ENCODE data around the gene G6PC2.

The G6PC2 gene

GRCh38 chr2:168889635-168890005, 11.5 kb upstream of the G6PC2 start:
- no peak for TF ChIP-seq EZH2phosphoT487 (IDR thresholded peaks at IDR 0.05; ENCODE audit: borderline replicate concordance)
- TF ChIP-seq, protein P1, sequence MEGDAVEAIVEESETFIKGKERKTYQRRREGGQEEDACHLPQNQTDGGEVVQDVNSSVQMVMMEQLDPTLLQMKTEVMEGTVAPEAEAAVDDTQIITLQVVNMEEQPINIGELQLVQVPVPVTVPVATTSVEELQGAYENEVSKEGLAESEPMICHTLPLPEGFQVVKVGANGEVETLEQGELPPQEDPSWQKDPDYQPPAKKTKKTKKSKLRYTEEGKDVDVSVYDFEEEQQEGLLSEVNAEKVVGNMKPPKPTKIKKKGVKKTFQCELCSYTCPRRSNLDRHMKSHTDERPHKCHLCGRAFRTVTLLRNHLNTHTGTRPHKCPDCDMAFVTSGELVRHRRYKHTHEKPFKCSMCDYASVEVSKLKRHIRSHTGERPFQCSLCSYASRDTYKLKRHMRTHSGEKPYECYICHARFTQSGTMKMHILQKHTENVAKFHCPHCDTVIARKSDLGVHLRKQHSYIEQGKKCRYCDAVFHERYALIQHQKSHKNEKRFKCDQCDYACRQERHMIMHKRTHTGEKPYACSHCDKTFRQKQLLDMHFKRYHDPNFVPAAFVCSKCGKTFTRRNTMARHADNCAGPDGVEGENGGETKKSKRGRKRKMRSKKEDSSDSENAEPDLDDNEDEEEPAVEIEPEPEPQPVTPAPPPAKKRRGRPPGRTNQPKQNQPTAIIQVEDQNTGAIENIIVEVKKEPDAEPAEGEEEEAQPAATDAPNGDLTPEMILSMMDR (conservative IDR thresholded peaks at IDR 0.05; ENCODE audit: low read length): no peak
- peaks cover 45% of the 10 kb centered on the region for H3K79me2 ChIP-seq (ENCODE audit: insufficient read depth, low read length)
- H3F3A ChIP-seq (ENCODE audit: low read depth): no peaks in the 10 kb centered on the region
- no peaks in the 10 kb centered on the region for H3K9me3 ChIP-seq (ENCODE audit: insufficient read depth, low read depth, low read length)
- no peaks in the 10 kb centered on the region for H3K27me3 ChIP-seq (ENCODE audit: insufficient read depth, low read length, poor library complexity, severe bottlenecking)
- peak overlapping the region; percentile 96 for H3K4me2 ChIP-seq (ENCODE audit: low read depth, low read length, poor library complexity, severe bottlenecking)
- H2AFZ ChIP-seq (ENCODE audit: low read length): peak overlapping the region; percentile 86
- H3K36me3 ChIP-seq (ENCODE audit: insufficient read depth, low read length): no peaks in the 10 kb centered on the region
- H3K9ac ChIP-seq (ENCODE audit: low read depth, low read length, poor library complexity, severe bottlenecking): peak overlapping the region; percentile 92
- no peaks in the 10 kb centered on the region for H3K9me2 ChIP-seq (replicated peaks; ENCODE audit: low read depth, low read length)
- no peaks in the 10 kb centered on the region for H4K20me1 ChIP-seq (ENCODE audit: insufficient read depth, low read length, poor library complexity, severe bottlenecking)
- H3K4me3 ChIP-seq (ENCODE audit: low read length, poor library complexity, severe bottlenecking): peak overlapping the region; percentile 94
- H3K4me1 ChIP-seq (ENCODE audit: insufficient read depth, low read length, poor library complexity, severe bottlenecking): peaks cover 28% of the 10 kb centered on the region

DNA sequence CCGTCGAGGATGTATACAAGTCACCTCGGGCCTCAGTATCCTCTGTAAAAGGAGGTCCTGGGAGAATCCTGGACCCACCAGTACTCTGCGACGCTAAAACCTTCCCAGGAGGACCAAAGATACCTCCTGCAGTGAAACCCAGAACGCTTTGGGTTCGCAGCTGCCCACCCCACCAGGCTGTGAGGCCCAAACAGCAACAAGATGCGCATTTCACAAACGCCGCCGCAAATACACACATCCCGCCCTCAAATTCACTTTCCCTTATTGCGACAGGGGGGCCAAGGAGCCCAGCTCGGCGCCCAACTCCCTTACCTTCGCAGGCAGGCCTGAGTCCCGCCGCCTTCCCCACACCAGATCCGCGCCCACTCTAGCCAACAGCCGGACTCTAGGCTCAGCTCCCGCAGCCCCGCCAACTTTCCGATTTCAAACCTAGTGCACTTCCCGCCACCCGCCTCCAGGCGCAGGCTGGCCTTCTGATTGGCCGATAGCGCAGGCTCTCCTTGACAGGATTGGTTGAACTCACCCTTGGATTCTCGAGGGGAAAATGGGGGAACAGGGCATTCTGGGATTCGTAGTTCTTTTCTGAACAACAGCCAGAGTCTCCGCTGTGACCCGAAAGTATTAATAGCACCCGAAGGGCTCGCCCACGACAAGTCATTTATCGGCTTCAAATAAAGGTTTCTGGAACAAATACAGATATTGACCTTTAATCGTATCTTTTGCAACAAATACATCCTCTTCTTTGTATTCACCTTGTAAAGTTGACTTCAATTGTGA, 10.9 kb upstream of the G6PC2 start, which contains the start of gene SPC25:
SPC25 (minus strand) TSS at position 425 of the 777 bp plus-strand sequence. CDS start 911 bp downstream, outside the sequence.
- H3K4me1 ChIP-seq (ENCODE audit: insufficient read depth, low read length, poor library complexity, severe bottlenecking): peaks cover 23% of the 10 kb centered on the region
- no peaks in the 10 kb centered on the region for H3K9me3 ChIP-seq (ENCODE audit: insufficient read depth, low read depth, low read length)
- peaks cover 39% of the 10 kb centered on the region for H3K79me2 ChIP-seq (ENCODE audit: insufficient read depth, low read length)
- TF ChIP-seq, protein P1 (conservative IDR thresholded peaks at IDR 0.05; ENCODE audit: low read length): no peak
- no peak for TF ChIP-seq EZH2phosphoT487 (IDR thresholded peaks at IDR 0.05; ENCODE audit: borderline replicate concordance)
- no peaks in the 10 kb centered on the region for H3K27me3 ChIP-seq (ENCODE audit: insufficient read depth, low read length, poor library complexity, severe bottlenecking)
- peak within 1 kb of the TSS; percentile 92 for H3K9ac ChIP-seq (ENCODE audit: low read depth, low read length, poor library complexity, severe bottlenecking)
- H3K4me3 ChIP-seq (ENCODE audit: low read length, poor library complexity, severe bottlenecking): peak within 1 kb of the TSS; percentile 94
- H3K36me3 ChIP-seq (ENCODE audit: insufficient read depth, low read length): no peaks in the 10 kb centered on the region
- no peaks in the 10 kb centered on the region for H3F3A ChIP-seq (ENCODE audit: low read depth)
- H4K20me1 ChIP-seq (ENCODE audit: insufficient read depth, low read length, poor library complexity, severe bottlenecking): no peaks in the 10 kb centered on the region
- H3K9me2 ChIP-seq (replicated peaks; ENCODE audit: low read depth, low read length): no peaks in the 10 kb centered on the region
- H2AFZ ChIP-seq (ENCODE audit: low read length): peak within 1 kb of the TSS; percentile 86
- H3K4me2 ChIP-seq (ENCODE audit: low read depth, low read length, poor library complexity, severe bottlenecking): peak within 1 kb of the TSS; percentile 96

DNA sequence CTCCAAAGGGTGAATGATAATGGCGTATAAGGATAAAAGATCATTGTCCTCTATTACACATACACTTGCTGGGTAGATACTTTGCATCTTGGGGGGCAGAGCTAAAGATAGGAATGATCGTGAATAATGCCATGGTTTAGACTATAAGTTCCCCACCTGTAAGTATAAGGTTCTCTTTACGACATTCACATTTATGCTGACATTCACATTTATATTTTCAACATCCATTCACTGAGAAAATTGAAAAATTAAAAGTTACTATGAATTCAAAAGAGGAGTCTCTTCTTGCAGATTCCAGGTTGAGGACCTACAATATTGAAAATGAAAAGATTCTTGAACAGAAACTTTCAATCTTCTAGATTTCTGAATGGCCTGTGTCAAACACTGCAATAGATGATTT, 8.8 kb upstream of the G6PC2 start:
- no peak overlapping the region for H3K4me3 ChIP-seq (ENCODE audit: low read length, poor library complexity, severe bottlenecking)
- H3F3A ChIP-seq (ENCODE audit: low read depth): no peaks in the 10 kb centered on the region
- no peaks in the 10 kb centered on the region for H3K36me3 ChIP-seq (ENCODE audit: insufficient read depth, low read length)
- H3K27me3 ChIP-seq (ENCODE audit: insufficient read depth, low read length, poor library complexity, severe bottlenecking): no peaks in the 10 kb centered on the region
- no peak overlapping the region for H3K4me2 ChIP-seq (ENCODE audit: low read depth, low read length, poor library complexity, severe bottlenecking)
- peaks cover 25% of the 10 kb centered on the region for H3K79me2 ChIP-seq (ENCODE audit: insufficient read depth, low read length)
- H4K20me1 ChIP-seq (ENCODE audit: insufficient read depth, low read length, poor library complexity, severe bottlenecking): no peaks in the 10 kb centered on the region
- TF ChIP-seq EZH2phosphoT487 (IDR thresholded peaks at IDR 0.05; ENCODE audit: borderline replicate concordance): no peak
- TF ChIP-seq, protein P1 (conservative IDR thresholded peaks at IDR 0.05; ENCODE audit: low read length): no peak
- no peaks in the 10 kb centered on the region for H3K9me3 ChIP-seq (ENCODE audit: insufficient read depth, low read depth, low read length)
- no peaks in the 10 kb centered on the region for H3K9me2 ChIP-seq (replicated peaks; ENCODE audit: low read depth, low read length)
- no peak overlapping the region for H3K9ac ChIP-seq (ENCODE audit: low read depth, low read length, poor library complexity, severe bottlenecking)
- H3K4me1 ChIP-seq (ENCODE audit: insufficient read depth, low read length, poor library complexity, severe bottlenecking): peaks cover 18% of the 10 kb centered on the region
- no peak overlapping the region for H2AFZ ChIP-seq (ENCODE audit: low read length)
